Natural killer cell (primary cell): ENCODE results near the gene RREB1. TPM values are rescaled to one million over a fixed set of nuclear protein-coding genes. Genes with fewer than 3 reads are reported as not detected.

Source experiments
- ATAC-seq, 3 donors: fragments of 150-1000 bp in 2 of 3; fragments of 200-7000 bp in 1 of 3; cut with Tn5 transposase; 1 replicate in 1 of 3; 2 replicates in 2 of 3; pipeline ENCODE4 v1.10.0; 2021; ENCODE audit warnings: mild to moderate bottlenecking in 2 of 3, moderate library complexity in 2 of 3
- DNase-seq, 2 donors: peaks; one replicate each; pipeline versions ENCODE4 v3.0.0 to v3.0.0-alpha.2; 2013 to 2021; ENCODE audit warnings: mixed read lengths in 1 of 2
- H3K27ac ChIP-seq: one replicate; pipeline ENCODE4 v1.5.1; 2013; ENCODE audit warnings: mild to moderate bottlenecking, low read length
- H3K27me3 ChIP-seq: one replicate; pipeline ENCODE4 v1.6.1; 2013; ENCODE audit warnings: low read length; ENCODE audit not compliant: control insufficient read depth, insufficient read depth
- H3K36me3 ChIP-seq: one replicate; pipeline ENCODE4 v1.6.1; 2013; ENCODE audit warnings: low read length; ENCODE audit not compliant: control insufficient read depth, insufficient read depth
- H3K4me1 ChIP-seq: one replicate; pipeline ENCODE4 v1.6.1; 2013; ENCODE audit warnings: low read length; ENCODE audit not compliant: control insufficient read depth, insufficient read depth
- H3K4me3 ChIP-seq: one replicate; pipeline ENCODE4 v1.5.1; 2013; ENCODE audit warnings: low read length
- H3K9me3 ChIP-seq: one replicate; pipeline ENCODE4 v1.6.1; 2013; ENCODE audit warnings: low read length; ENCODE audit not compliant: control insufficient read depth, insufficient read depth
- H3K27ac Mint-ChIP-seq, 2 donors: one replicate each; pipeline ENCODE4 v1.8.0; 2022; ENCODE audit warnings: mild to moderate bottlenecking in 2 of 2, mixed read lengths in 2 of 2, moderate library complexity in 1 of 2
- H3K27me3 Mint-ChIP-seq, 2 donors: one replicate each; pipeline ENCODE4 v1.8.0; 2022; ENCODE audit warnings: low read depth in 2 of 2, mixed read lengths in 2 of 2
- H3K36me3 Mint-ChIP-seq: one replicate; pipeline ENCODE4 v1.8.0; 2022; ENCODE audit warnings: mixed read lengths
- H3K4me1 Mint-ChIP-seq, 2 donors: one replicate each; pipeline ENCODE4 v1.8.0; 2022; ENCODE audit warnings: mixed read lengths in 2 of 2
- H3K4me3 Mint-ChIP-seq: one replicate; pipeline ENCODE4 v1.8.0; 2022; ENCODE audit warnings: mild to moderate bottlenecking, moderate library complexity, mixed read lengths
- H3K9me3 Mint-ChIP-seq, 2 donors: one replicate each; pipeline ENCODE4 v1.8.0; 2022; ENCODE audit warnings: mixed read lengths in 2 of 2
- WGBS: methylation state at CpG from one replicate; pipeline ENCODE4 v1.1.7; 2013; ENCODE audit warnings: missing lambda C conversion rate; ENCODE audit not compliant: insufficient coverage; 5-methylcytosine and 5-hydroxymethylcytosine counted together
- intact Hi-C: fragments of 100-400 bp; cut with micrococcal nuclease; formaldehyde crosslinking; loops from one replicate; pipeline ENCODE4 v1.14.2; 2022
- total RNA-seq, 4 donors: library from RNA; stranded (reverse); fragments of 120-200 nt in 1 of 4; gene quantifications; one replicate each; pipeline versions ENCODE4 v1.2.3 to v1.2.4, GENCODE V29; 2013 to 2022
- TF ChIP-seq, protein P1 (sequence below): fragments of 200-600 bp; IDR thresholded peaks from one replicate; pipeline ENCODE4 v1.8.0; 2022; ENCODE audit warnings: antibody characterized with exemption

The RREB1 gene
- total RNA-seq, 3 donors from 2014 or later (not counting 1 experiment from before 2014, with no cell fraction given): 42.2 to 51.8 (median 44.0) TPM

DNA sequence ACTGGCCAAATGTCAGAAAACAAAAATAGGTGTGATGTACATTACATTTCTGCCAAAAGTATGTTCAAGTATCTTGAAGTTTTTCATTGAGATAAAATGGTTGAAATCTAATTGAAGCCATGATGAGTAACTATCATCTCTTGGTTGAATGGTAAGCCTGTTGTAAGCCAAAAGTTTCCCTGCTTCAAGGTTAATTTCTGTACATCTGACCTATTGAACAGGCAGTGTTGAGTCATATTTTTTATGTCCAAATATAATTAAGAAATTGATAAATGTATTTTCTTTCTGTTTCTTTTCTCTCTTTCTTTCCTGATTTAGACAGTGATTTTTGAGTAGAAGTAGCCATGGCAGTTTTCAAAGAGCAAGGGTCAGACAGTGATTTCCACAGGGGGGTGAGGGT is 4.4 kb downstream of the RREB1 start:
- H3K4me3 ChIP-seq: no peak overlapping the region
- H3K36me3 ChIP-seq: no peaks in the 10 kb centered on the region
- intact Hi-C loops: no loop called here
- H3K27me3 ChIP-seq: no peaks in the 10 kb centered on the region
- H3K27me3 Mint-ChIP-seq: no peaks in the 10 kb centered on the region
- DNase-seq (no peak), ATAC-seq (no peak)
- peak overlapping the region; percentile 30 for H3K4me3 Mint-ChIP-seq
- no peak overlapping the region for H3K27ac ChIP-seq
- H3K9me3 Mint-ChIP-seq: no peaks in the 10 kb centered on the region
- no peaks in the 10 kb centered on the region for H3K9me3 ChIP-seq
- peaks cover 24% of the 10 kb centered on the region for H3K4me1 ChIP-seq
- H3K27ac Mint-ChIP-seq: peak overlapping the region; percentile 32 to 84
- H3K36me3 Mint-ChIP-seq: no peaks in the 10 kb centered on the region
- peaks cover 48 to 59% of the 10 kb centered on the region in 2 donors for H3K4me1 Mint-ChIP-seq
- TF ChIP-seq, protein P1, sequence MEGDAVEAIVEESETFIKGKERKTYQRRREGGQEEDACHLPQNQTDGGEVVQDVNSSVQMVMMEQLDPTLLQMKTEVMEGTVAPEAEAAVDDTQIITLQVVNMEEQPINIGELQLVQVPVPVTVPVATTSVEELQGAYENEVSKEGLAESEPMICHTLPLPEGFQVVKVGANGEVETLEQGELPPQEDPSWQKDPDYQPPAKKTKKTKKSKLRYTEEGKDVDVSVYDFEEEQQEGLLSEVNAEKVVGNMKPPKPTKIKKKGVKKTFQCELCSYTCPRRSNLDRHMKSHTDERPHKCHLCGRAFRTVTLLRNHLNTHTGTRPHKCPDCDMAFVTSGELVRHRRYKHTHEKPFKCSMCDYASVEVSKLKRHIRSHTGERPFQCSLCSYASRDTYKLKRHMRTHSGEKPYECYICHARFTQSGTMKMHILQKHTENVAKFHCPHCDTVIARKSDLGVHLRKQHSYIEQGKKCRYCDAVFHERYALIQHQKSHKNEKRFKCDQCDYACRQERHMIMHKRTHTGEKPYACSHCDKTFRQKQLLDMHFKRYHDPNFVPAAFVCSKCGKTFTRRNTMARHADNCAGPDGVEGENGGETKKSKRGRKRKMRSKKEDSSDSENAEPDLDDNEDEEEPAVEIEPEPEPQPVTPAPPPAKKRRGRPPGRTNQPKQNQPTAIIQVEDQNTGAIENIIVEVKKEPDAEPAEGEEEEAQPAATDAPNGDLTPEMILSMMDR: no peak

DNA sequence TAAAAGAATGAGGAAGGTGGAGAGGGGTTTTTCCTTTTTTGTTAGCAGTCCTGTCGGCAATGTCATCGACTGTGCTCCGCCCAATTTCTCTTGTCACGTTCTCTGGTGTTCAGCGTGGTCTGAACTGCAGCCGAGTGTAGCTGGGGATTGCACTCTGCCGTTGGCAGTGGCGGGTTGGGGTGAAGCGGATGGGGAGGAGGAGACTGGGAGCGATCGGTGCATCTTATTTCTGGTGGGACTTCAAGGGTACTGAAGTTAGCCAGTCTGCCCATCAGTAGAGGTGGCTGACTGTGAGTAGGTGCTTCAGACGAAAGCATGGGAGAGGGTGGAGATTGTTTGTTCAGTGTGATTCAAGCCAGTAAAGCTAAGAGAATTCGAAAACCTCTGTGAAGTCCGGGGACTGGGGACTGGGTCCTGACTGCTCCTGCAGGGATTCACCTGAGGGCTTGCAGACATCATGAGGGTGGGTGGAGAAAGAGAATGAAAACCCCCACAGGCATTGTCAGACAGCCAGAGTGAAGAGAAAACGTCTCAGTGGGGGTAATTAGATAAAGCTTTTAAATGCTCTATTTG is 5.1 kb downstream of the RREB1 start:
- H3K27me3 ChIP-seq: no peaks in the 10 kb centered on the region
- no peaks in the 10 kb centered on the region for H3K9me3 ChIP-seq
- peaks cover 24% of the 10 kb centered on the region for H3K4me1 ChIP-seq
- peak overlapping the region; percentile 30 for H3K4me3 Mint-ChIP-seq
- peak overlapping the region; percentile 32 to 84 for H3K27ac Mint-ChIP-seq
- H3K27ac ChIP-seq: peak overlapping the region; percentile 9
- peak; percentile 49 to 62 (median 58) for ATAC-seq
- TF ChIP-seq, protein P1: no peak
- no peaks in the 10 kb centered on the region for H3K27me3 Mint-ChIP-seq
- WGBS: 27% methylated on average over 15 of the region's 15 CpGs
- no peak overlapping the region for H3K4me3 ChIP-seq
- DNase-seq: peak; percentile 25 to 80
- peaks cover 48 to 59% of the 10 kb centered on the region in 2 donors for H3K4me1 Mint-ChIP-seq
- H3K36me3 ChIP-seq: no peaks in the 10 kb centered on the region
- H3K9me3 Mint-ChIP-seq: no peaks in the 10 kb centered on the region
- no peaks in the 10 kb centered on the region for H3K36me3 Mint-ChIP-seq
- intact Hi-C loops: no loop called here

DNA sequence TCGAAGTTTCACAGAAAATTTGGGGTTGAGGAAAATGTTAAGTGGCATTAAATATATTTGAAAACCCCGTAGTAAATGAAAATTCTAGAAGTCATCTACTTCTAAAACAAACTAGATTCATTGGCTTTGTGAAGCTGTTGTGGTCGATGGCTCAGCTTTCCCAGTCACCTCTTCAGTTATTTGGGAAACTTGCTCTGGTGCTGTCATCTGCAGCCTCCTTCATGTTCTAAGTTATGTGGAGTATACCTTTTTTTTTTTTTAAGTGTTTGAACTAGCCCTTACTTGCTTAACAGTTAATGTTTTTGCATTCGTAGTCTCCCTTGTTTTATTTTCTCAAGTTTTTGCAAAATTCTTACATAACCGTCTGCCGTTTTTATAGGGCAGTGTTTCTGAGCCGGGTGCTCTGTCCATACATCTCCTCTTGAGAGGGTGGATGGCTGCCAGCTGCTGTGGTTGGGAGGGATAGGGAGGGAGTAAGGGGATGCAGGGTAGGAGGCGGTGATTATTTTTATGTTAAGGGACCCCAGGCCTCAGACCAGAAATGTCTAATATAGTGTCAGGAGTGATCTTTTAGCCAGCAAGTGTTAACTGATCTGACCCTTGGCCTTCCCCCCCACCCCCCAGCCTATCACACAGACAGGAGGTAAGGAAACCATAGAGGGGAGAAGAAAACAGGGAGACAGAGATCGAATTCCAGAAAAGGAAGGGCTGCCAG is 7.1 kb downstream of the RREB1 start:
- no peak for DNase-seq

More for the DNA sequence above, 7.1 kb downstream of the RREB1 start:
- Mint-ChIP-seq H3K36me3 (no peaks in the 10 kb centered on the region), H3K27me3 (no peaks in the 10 kb centered on the region), H3K4me3 (no peak overlapping the region), H3K4me1 (peaks cover 53 to 62% of the 10 kb centered on the region in 2 donors), H3K27ac (peak overlapping the region in 1 of 2 donors; percentile 68), H3K9me3 (no peaks in the 10 kb centered on the region)
- WGBS: 76% methylated on average over 8 of the region's 9 CpGs
- peaks cover 20% of the 10 kb centered on the region for H3K4me1 ChIP-seq
- H3K9me3 ChIP-seq: no peaks in the 10 kb centered on the region
- intact Hi-C loops: no loop called here
- H3K27ac ChIP-seq: no peak overlapping the region
- no peaks in the 10 kb centered on the region for H3K27me3 ChIP-seq
- H3K4me3 ChIP-seq: no peak overlapping the region
- TF ChIP-seq, protein P1: no peak
- no peaks in the 10 kb centered on the region for H3K36me3 ChIP-seq
- no peak for ATAC-seq
